Thyroid gland (tissue), 4 donors: ENCODE results near the gene CENPF.

Experiments used
- POLR2A ChIP-seq, 2 donors: fragments of 450-650 bp; IDR thresholded peaks; one replicate each; pipeline ENCODE4 v1.6.1; 2017; ENCODE audit warnings: antibody characterized with exemption in 2 of 2, mild to moderate bottlenecking in 2 of 2, moderate library complexity in 1 of 2
- TF ChIP-seq, protein P1 (sequence below), 6 experiments: fragments of 200-600 bp in 3 of 6; fragments of 450-650 bp in 3 of 6; sonication (generic) in 3 of 6; IDR thresholded peaks; one replicate each; pipeline ENCODE4 v1.5.1; 2016 to 2019; ENCODE audit warnings: antibody characterized with exemption in 6 of 6, mild to moderate bottlenecking in 2 of 6, inconsistent platforms in 1 of 6, moderate library complexity in 1 of 6

DNA sequence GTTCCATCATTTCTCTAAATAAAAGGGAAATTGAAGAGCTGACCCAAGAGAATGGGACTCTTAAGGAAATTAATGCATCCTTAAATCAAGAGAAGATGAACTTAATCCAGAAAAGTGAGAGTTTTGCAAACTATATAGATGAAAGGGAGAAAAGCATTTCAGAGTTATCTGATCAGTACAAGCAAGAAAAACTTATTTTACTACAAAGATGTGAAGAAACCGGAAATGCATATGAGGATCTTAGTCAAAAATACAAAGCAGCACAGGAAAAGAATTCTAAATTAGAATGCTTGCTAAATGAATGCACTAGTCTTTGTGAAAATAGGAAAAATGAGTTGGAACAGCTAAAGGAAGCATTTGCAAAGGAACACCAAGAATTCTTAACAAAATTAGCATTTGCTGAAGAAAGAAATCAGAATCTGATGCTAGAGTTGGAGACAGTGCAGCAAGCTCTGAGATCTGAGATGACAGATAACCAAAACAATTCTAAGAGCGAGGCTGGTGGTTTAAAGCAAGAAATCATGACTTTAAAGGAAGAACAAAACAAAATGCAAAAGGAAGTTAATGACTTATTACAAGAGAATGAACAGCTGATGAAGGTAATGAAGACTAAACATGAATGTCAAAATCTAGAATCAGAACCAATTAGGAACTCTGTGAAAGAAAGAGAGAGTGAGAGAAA is 38.4 kb downstream of the CENPF start:
- TF ChIP-seq, protein P1, sequence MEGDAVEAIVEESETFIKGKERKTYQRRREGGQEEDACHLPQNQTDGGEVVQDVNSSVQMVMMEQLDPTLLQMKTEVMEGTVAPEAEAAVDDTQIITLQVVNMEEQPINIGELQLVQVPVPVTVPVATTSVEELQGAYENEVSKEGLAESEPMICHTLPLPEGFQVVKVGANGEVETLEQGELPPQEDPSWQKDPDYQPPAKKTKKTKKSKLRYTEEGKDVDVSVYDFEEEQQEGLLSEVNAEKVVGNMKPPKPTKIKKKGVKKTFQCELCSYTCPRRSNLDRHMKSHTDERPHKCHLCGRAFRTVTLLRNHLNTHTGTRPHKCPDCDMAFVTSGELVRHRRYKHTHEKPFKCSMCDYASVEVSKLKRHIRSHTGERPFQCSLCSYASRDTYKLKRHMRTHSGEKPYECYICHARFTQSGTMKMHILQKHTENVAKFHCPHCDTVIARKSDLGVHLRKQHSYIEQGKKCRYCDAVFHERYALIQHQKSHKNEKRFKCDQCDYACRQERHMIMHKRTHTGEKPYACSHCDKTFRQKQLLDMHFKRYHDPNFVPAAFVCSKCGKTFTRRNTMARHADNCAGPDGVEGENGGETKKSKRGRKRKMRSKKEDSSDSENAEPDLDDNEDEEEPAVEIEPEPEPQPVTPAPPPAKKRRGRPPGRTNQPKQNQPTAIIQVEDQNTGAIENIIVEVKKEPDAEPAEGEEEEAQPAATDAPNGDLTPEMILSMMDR (IDR thresholded peaks at IDR 0.05): no peak
- TF ChIP-seq POLR2A (IDR thresholded peaks at IDR 0.05): no peak
